Calu3 (cell line): ENCODE measurements around the gene GABBR1. TPM values are rescaled to one million over a fixed set of nuclear protein-coding genes. Genes with fewer than 3 reads are reported as not detected.

Experiments used
- BruUV-seq: library from RNA; stranded (reverse); fragments of 400-500 nt; replicated peaks from 2 replicates; lab custom pipeline; 2021; lab: Mats Ljungman, UMichigan
- CTCF ChIA-PET: fragments of 300-600 bp; sonication (Branson Sonifier 250); formaldehyde crosslinking; loops from one replicate; lab custom pipeline; 2022; ENCODE audit warnings: antibody characterized with exemption; lab: Charles Lee
- DNase-seq: peaks from one replicate; pipeline ENCODE4 v3.0.0; 2022
- H3K27ac Mint-ChIP-seq: one replicate; pipeline ENCODE4 v1.8.0; 2022; ENCODE audit warnings: mixed read lengths; ENCODE audit not compliant: unreplicated experiment
- H3K27me3 Mint-ChIP-seq: one replicate; pipeline ENCODE4 v1.8.0; 2022; ENCODE audit warnings: mixed read lengths; ENCODE audit not compliant: unreplicated experiment
- H3K36me3 Mint-ChIP-seq: one replicate; pipeline ENCODE4 v1.8.0; 2022; ENCODE audit warnings: mild to moderate bottlenecking, moderate library complexity, mixed read lengths; ENCODE audit not compliant: insufficient read depth, unreplicated experiment
- H3K4me1 Mint-ChIP-seq: one replicate; pipeline ENCODE4 v1.8.0; 2022; ENCODE audit warnings: mild to moderate bottlenecking, low read depth, mixed read lengths; ENCODE audit not compliant: unreplicated experiment
- H3K4me3 Mint-ChIP-seq: one replicate; pipeline ENCODE4 v1.8.0; 2022; ENCODE audit warnings: mild to moderate bottlenecking, low read depth, moderate library complexity, mixed read lengths; ENCODE audit not compliant: unreplicated experiment
- H3K9me3 Mint-ChIP-seq: one replicate; pipeline ENCODE4 v1.8.0; 2022; ENCODE audit warnings: low read depth, mixed read lengths; ENCODE audit not compliant: unreplicated experiment
- CTCF ChIP-seq: fragments of 200-600 bp; IDR thresholded peaks from one replicate; pipeline ENCODE4 v1.8.0; 2022; ENCODE audit warnings: antibody characterized with exemption; ENCODE audit not compliant: unreplicated experiment
- intact Hi-C: fragments of 100-400 bp; cut with micrococcal nuclease; formaldehyde crosslinking; loops from one replicate; pipeline ENCODE4 v1.10.0; 2022; ENCODE audit not compliant: unreplicated experiment
- total RNA-seq: library from RNA; stranded (reverse); gene quantifications from 2 replicates; pipeline ENCODE4 v1.2.3, GENCODE V29; 2022

GABBR1 gene
- total RNA-seq, 1 experiment from 2014 or later: 42.2 TPM

- no peak overlapping the region for H3K27ac Mint-ChIP-seq
- no peaks in the 10 kb centered on the region for H3K27me3 Mint-ChIP-seq
- CTCF ChIA-PET: no interaction called here
- no TSS peak for BruUV-seq
- H3K36me3 Mint-ChIP-seq: peaks cover 15% of the 10 kb centered on the region
- H3K4me1 Mint-ChIP-seq: peaks cover 8% of the 10 kb centered on the region
- H3K9me3 Mint-ChIP-seq: peaks cover 6% of the 10 kb centered on the region
- TF ChIP-seq CTCF: no peak
- no peak overlapping the region for H3K4me3 Mint-ChIP-seq
- intact Hi-C loops: no loop called here
- no peak for DNase-seq
Observed at GRCh38 chr6:29554764-29555163, 78.2 kb downstream of the GABBR1 start.

- no peak for TF ChIP-seq CTCF
- no peak overlapping the region for H3K27ac Mint-ChIP-seq
- CTCF ChIA-PET: no interaction called here
- no peak overlapping the region for H3K4me3 Mint-ChIP-seq
- H3K27me3 Mint-ChIP-seq: no peaks in the 10 kb centered on the region
- no peak for DNase-seq
- H3K36me3 Mint-ChIP-seq: peaks cover 10% of the 10 kb centered on the region
- H3K9me3 Mint-ChIP-seq: peaks cover 6% of the 10 kb centered on the region
- no TSS peak for BruUV-seq
- H3K4me1 Mint-ChIP-seq: no peaks in the 10 kb centered on the region
- intact Hi-C loops: no loop called here
Observed at GRCh38 chr6:29553268-29554057, 79.5 kb downstream of the GABBR1 start.

- no peak for TF ChIP-seq CTCF
- Mint-ChIP-seq H3K4me3 (no peak overlapping the region), H3K9me3 (peaks cover 6% of the 10 kb centered on the region), H3K27ac (no peak overlapping the region), H3K4me1 (no peaks in the 10 kb centered on the region), H3K36me3 (peaks cover 10% of the 10 kb centered on the region), H3K27me3 (no peaks in the 10 kb centered on the region)
- no peak for DNase-seq
- BruUV-seq: no TSS peak
- intact Hi-C loops: no loop called here
- CTCF ChIA-PET: no interaction called here
Observed at GRCh38 chr6:29552512-29553051, 80.4 kb downstream of the GABBR1 start.

GRCh38 chr6:29547573-29547972, 85.4 kb downstream of the GABBR1 start:
- intact Hi-C loops: no loop called here
- Mint-ChIP-seq H3K4me3 (no peak overlapping the region), H3K36me3 (no peaks in the 10 kb centered on the region), H3K27me3 (no peaks in the 10 kb centered on the region), H3K27ac (no peak overlapping the region), H3K9me3 (no peaks in the 10 kb centered on the region), H3K4me1 (no peaks in the 10 kb centered on the region)
- CTCF ChIA-PET: no interaction called here
- no TSS peak for BruUV-seq
- no peak for DNase-seq
- no peak for TF ChIP-seq CTCF
